GM21515 (cell line): ENCODE data around the gene DDX52.
"Not testable (repeated sequence)": the region's sequence is repeated elsewhere in the genome, so short reads cannot be mapped to it uniquely, and the experiment has no call there.

Source experiments
- ATAC-seq: cut with Tn5 transposase; IDR thresholded peaks from one replicate; pipeline ENCODE4 v1.9.1; 2021; ENCODE audit not compliant: unreplicated experiment

The DDX52 gene

DNA sequence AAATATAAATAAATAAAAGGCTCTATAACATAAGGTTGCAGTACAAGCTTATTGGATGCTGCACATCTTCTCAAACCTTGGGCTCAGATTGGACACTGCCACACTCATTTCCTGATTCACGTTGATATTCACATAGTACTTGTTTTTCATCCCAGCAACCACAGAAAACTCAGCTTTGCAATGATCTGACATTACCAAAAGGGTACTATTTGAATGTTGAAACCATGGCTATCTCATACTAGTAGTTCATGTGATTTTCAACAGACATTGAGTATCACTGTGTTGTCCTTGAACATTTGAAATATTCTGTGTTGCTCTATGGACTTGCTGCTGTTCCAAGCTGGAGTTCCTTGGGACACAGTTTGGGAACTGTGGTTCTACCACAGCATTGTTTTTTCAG is 14.0 kb upstream of the DDX52 start:
- no peak for ATAC-seq

DNA sequence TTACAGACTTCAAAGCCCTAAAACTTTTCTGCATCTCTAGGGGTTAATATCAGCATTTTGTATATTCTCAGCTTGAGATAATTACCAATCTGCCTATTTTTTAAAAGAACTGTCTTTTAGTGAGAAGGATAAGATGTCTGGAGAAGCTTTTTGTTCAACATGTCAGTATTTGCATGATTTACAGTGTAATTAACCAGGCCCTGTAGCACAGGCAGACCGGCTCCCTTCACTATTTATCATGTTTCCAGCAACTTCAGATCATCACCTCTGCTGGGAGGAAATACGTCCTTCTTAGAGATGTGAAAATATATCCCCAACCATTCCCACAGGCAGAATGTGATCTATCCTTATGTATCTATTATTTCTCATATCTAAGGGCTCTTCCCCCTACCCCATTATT is 8.6 kb upstream of the DDX52 start:
- ATAC-seq: no peak

DNA sequence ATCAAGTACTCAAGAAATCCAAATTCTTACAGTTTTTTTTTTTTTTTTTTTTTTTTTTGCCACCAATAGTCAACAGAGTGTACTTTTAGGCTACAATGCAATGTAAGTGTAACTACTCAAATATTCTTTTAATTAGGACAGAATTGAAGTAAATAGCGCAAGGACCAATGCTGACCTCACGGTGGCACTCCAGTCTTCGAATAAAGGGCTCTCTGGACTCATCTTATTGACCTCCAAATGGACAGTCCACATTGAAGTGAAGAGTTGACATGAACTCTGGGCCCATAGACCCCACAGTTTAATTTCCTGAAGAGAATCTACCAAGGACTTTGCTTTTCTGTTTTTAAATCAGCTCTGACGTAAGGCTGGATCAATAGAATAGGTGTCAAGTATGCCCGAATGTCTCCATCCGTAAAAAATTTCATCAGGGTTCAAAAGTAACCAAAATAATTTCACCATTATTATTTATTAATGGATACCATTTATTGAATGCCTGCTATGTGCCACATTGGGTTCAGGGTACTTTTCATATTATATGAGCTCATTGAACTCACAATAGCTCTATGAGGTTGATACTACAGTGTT is 7.3 kb upstream of the DDX52 start:
- ATAC-seq: no peak

DNA sequence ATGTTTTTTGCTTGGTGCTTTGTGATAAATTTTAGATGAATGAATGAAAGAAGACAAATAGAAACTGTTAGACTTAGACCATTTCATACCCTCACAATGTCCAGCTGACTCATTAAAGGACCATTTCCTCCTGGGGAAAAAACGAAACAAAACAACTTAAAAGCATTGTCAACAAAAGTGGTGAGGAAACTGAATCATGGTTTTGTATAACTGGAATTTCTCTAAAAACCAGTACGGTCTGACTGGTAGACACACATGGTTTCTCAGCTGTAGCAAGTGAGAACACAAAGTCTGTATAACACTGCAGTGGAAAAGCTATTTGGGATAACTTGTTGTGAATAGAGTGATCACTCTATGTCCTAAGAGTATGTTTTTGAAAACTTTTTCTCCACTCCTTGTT is 5.3 kb upstream of the DDX52 start:
- ATAC-seq: no peak

DNA sequence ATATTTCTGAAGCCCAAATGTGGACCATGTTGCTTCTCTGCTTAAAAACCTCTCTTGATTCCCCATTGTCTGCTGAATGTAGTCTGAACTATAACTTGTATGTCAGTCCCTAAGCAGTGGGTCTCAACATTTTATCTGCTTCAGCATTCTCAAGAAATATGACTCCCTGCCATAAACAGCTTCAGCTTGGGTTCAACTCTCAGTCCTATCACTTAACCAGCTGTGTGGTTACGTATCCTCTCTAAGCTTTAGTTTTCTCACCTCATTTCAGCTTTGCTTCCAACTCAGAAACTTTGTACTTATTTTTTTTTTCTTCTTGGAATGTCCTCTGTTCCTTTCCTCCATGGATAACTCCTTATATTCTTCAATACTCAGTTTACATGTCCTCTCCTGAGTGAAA is 4.6 kb upstream of the DDX52 start:
- ATAC-seq: no peak

DNA sequence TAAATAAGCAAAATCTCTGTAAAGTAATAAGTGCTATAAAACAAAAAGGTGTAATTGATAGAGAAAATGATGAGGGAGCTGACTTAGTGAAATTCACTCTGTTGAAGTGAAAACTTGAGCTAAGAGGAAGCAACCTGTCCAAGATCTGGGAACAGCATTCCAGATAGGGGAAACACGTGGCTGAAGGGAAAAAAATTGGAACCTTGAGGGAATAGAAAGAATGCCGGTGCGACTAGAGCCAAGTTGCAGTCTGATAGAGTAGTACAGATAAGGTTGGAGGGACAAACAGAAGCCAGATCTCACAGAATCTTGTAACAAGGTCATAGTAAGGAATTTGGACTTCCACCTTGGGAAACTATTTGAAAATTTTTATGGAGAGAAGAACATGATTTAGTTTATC is 623 bp upstream of the DDX52 start:
- no peak for ATAC-seq

DNA sequence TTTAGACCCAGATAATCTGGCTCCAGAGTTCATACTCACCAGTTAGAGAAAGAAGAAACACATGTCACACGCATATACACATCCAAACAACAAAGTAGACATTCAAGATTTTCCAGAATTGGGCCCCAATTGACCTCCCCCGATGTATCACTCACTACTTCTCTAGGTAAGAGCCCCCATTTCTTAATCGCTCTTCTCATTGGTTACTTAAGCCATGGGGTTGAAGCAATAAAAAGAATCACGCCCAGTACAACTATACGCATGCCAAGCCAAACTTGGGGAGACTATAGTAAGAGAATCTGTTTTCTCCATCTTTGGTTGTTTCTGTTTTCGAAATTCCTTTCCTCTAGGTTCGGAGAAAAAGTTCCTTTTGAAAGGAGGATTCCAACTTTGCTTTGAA is 565 bp downstream of the DDX52 start:
- ATAC-seq: peak; percentile 16

DNA sequence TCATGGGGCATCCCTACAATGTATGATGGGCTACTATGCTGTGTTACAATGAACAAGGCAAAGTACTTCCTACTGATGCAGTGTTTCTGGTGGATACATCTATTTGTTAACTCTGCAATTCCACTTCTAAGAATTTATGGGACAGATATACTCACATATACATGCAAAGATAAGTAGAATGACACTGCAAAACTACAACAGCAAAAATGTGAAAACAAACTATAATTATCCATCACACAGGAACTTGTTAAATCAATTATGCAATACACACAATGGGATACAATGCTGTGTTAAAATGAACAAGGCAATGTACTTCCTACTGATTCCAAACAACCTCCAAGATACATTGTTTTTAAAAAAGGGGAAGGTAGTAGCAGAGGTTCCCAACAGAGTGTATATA is 3.2 kb downstream of the DDX52 start:
- ATAC-seq: no peak

DNA sequence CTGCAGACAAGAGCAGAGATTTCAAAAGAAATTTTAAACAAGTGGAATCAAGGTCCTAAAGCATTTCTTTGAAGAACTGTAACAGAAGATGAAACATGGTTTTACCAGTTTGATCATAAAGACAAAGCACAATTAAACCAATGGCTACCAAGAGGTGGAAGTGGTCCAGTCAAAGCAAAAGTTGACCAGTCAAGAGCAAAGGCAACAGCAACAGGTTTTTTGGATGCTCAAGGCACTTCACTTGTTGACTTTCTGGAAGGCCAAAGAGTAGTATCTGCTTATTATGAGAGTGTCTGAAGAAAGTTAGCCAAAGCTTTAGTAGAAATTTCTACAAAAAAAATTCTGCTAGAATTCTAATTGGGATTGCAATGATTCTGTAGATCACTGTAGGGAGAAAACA is 5.3 kb downstream of the DDX52 start:
- no peak for ATAC-seq

DNA sequence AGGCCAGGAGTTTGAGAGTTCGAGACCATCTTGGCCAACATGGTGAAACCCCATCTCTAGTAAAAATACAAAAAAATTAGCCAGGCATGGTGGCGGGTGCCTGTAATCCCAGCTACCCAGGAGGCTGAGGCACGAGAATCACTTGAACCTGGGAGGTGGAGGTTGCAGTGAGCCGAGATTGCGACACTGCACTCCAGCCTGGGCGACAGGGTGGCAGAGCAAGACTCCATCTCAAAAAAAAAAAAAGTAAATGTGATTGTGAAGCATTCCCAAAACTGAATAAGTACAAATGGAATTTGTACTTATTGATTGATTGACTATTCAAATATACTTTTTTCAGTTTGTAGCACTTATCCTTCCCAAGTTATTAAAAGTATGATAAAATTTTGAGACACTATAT is 26.8 kb downstream of the DDX52 start:
- ATAC-seq: not testable (repeated sequence)

DNA sequence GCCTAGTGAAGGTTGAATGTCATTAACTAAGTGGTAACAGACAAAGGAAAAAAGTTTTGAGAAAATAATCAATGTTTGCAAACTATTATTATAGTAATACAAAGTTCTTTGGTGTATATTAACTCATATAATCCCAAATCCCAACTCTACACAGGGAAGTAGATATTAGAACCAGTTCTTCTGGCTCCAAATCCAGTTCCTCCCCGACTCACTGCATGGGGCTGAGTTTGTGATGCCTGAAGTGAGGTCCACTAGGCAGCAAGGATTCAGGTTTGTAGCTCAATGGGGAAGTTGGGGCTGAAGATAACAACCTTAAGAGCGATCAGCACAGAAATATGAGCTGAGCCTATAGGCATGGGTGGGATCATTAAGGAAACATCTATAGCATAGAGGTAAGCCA is 28.4 kb downstream of the DDX52 start:
- no peak for ATAC-seq

DNA sequence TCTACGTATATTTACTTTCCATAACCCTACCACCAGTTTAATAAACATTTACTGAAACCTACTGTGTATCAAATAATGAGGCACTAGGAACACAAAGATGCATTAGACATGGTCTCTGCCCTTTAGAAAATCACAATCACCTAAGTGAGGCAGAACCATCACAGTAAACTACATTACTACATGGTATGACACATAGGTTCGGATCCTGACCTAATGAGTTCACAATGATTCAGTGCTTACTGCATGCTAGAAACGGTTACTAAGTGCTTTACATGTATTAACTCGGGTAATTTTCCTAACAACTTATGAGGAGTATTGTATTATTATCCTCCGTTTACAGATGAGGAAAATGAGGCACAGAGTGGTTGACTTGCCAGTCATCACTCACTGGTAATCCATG is 28.9 kb downstream of the DDX52 start:
- no peak for ATAC-seq

DNA sequence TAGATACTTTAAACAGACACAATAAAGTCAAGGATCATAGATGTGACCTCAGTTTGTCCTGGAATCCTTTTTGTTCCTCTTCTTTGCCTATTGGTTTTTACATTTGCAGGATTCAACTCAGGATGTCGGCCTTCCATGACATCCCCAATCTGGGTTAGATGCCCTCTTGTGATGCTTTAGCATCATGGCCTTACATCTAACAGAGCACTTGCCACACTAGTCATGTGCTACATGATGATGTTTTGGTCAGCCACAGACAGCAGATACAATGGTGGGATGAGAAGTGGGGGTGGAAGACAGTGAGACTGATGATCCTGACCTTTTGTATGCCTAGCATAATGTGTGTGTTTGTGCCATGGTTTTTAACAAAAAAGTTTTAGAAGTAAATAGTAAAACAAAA is 32.3 kb downstream of the DDX52 start:
- ATAC-seq: no peak

DNA sequence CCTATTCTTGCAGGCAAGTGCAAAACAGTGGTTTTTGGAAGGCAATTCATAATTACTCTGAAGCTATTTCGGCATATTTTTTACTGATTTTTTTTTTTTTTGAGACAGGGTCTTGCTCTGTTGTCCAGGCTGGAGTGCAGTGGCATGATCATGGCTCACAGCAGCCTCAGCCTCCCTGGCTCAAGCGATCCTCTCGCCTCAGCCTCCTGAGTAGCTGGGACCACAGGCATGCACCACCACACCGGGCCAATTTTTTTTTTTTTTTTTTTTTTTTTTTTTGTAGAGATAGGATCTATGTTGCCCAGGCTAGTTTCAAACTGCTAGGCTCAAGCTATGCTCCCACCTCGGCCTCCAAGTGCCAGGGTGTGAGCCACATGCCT is 33.2 kb downstream of the DDX52 start:
- not testable (repeated sequence) for ATAC-seq

DNA sequence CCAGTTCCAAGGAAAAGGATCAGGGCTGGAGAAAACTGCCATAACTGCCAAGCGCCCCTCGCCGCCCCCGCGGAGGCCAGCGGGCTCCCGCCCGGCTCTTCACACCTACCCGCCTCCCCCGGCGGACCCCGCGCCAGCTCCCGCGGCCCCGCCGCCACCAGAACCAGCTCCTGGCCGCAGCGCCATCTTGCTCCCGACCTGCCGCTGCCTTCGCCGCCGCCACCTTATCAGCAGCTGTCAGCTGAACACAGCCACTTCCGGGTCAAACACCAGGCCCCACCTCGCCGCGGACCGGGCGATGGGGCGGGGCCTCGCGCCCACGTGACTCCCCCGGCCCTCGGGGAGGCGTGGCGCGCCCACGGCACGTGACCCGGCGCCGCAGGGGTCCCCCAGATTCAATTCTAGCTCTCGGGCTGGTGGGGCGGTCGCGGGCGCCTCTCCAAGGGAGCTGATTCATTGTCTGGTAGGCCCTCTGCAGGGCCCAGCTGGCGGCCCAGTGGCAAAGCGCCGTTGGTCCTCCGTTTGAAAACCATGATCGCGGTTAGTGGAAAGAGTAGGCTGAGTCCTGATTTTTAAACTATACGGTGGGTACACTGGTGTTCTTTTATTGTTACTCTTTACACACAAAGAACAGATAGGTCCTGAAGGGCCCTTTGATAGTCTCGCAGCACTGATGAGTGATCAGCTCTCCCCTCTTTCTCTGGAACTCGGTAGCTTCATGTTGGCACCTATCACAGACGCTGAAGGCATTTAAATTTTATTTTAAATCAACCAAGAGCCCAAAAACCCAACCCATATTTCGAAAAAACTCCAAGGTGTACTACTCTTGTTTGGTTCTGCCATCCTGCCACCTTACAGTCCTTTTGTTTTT is 33.8 kb downstream of the DDX52 start, which contains the start of gene SYNRG:
Gene SYNRG (minus strand): TSS at position 249 of the 871 bp plus-strand sequence. CDS start 63 bp downstream, at position 186.
- peak; percentile 81 for ATAC-seq

DNA sequence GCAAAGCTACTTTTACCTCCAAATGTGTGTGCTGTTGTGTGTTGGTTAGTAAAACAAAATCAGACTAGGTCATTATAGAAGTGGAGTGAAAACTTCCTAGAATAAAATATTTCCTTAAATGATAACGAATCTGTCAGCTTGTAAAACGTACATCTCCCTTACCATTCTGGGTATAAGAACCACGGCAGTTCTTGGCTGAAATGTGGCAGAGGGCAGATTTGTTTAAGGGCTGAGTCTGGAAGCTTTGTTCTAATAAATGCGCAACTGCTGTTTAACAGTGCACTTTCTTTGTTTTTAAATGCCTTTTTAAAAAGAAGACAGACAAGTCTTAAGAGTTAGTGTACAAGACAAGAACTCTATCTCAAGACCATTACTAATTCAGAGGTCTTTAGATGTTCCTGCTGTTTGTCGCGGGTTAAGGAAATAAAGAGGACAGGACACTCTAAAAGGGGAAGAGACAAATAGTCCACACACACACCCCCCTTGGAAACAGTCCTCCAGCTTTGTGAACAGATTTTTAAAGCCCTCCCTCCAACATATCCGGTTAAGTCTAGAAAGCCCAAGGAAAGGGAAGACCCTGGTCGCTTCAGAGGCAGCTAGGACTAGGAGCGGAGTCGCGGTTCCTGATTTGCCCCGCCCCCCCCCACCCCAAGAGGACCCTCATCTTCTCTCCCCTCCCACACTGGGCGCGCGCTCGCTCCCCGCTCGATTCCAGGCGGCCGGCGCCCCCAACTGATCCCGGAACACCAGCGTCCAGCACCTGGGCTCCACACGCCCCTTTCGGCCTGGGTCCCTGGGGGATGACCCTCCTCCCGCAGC is 34.7 kb downstream of the DDX52 start:
- ATAC-seq: peak; percentile 18

DNA sequence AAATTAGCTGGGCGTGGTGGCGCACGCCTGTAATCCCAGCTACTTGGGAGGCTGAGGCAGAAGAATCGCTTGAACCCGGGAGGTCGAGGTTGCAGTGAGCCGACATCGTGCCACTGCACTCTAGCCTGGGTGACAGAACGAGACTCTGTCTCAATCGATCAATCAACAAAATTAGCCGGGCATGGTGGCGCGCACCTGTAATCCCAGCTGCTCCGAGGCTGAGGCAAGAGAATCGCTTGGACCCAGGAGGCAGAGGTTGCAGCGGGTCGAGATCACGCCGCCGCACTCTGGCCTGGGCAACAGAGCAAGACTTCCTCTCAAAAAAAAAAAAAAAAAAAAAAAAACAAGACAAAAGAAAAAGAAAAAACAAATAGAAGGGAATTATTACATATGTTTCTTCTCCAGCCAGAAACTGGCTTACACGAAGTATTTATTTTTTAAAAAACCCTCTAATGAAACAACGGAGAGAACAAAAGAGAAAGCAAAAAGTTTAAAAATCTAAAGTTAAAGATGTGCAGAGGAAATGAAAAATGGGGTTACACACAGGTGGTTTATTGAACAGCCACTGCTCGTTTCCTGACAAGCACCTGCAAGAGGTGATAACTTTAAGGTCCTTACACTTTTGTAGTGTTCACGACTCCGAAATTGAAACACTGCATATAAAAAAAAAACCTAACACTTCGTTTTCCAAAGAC is 35.5 kb downstream of the DDX52 start:
- no peak for ATAC-seq

DNA sequence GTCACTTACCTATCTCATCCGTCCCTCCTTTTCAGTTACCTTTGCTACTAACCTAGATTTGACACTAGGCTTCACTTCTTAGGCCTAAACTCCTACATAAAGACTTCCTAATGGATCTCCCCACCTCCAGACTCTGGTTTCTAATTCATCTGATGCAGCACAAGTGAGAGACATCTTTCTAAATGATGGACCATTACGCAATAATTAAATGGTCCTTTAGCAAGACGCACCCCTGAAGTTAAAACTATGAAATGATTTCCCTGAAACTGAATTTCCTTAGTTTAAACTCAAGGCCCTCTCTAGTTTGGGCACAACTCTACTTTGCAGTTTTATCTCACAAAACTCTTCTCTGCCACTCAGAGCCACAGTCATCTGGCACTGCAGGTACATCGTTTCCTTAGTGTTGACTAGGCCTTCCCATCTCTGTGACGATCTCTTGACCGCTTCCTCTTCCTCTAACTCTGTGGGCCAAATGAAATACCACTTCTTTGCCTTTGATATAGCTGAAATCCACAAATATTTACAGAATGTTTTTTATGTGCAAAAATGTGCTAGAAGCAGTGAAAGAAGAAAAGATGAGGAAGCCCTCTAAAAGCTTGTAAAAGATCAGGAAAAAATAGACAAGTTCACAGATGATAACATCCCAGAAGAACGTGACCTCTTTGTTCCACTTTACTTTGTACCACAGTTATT is 37.3 kb downstream of the DDX52 start:
- ATAC-seq: no peak

DNA sequence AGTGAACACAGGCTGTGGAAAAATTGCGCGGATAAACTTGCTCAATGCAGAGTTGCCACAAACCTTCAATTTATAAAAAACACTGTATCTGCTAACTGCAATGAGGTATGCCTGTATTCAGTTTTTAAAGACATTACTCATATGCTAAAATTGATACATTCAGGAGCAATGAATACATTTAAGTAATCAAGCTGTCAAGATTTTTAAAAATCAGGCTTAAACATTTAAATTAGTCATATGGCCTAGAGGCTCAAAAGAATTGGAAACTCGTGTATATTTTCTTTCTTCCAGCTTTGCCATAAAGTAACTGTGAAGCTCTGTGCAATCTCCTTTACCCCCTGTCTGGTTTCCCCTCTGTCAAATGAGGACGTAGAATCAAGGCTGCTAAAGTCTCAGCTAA is 38.2 kb downstream of the DDX52 start:
- no peak for ATAC-seq

DNA sequence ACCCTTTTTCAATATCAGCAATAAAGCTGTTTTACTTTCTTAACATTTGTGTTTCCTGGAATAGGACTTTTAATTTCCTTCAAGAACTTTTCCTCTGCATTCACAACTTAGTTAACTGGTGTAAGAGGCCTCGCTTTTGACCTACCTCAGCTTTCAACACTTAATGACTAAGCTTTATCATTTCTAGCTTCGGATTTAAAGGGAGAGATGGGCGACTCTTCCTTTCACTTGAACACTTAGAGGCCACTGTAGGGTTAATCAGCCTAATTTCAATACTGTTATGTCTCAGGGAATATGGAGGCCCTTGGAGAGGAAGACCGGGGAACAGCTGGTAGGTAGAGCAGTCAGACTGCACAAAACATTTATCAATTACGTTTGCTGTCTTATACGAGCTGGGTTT is 38.7 kb downstream of the DDX52 start:
- ATAC-seq: no peak

DNA sequence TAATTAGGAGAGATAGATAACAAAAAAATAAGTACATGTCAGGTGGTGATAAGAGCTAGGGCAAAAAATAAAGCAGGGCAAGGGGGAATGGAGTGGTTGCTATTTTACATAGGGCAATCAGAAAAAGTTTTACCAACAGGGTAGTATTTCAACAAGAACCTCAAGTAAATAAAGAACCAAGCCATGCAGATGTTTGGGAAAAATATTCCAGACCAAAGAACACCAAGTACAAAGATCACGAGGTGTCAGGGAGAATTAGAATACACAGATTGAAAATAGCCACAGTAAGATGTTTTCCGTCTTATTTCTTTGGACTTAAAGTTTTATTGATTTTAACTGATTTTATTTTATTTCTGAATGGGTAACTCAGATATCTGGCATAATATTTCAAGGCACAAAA is 45.1 kb downstream of the DDX52 start:
- no peak for ATAC-seq
